HFFc6 (cell line): ENCODE data around the gene SUSD1. TPM values are rescaled to one million over a fixed set of nuclear protein-coding genes. Genes with fewer than 3 reads are reported as not detected.

Source experiments
- DNase-seq: peaks from one replicate; pipeline ENCODE4 v3.0.0-alpha.2; 2018
- H3K27ac Mint-ChIP-seq: 2 replicates; pipeline ENCODE4 v1.8.0; 2020; ENCODE audit warnings: mild to moderate bottlenecking, mixed read lengths
- H3K27me3 Mint-ChIP-seq: 2 replicates; pipeline ENCODE4 v1.8.0; 2021; ENCODE audit warnings: mild to moderate bottlenecking, moderate library complexity, mixed read lengths; ENCODE audit not compliant: insufficient read depth
- H3K36me3 Mint-ChIP-seq: 2 replicates; pipeline ENCODE4 v1.8.0; 2021; ENCODE audit warnings: low read depth, mixed read lengths
- H3K4me1 Mint-ChIP-seq: 2 replicates; pipeline ENCODE4 v1.8.0; 2020; ENCODE audit warnings: low read depth, mixed read lengths
- H3K4me3 Mint-ChIP-seq: 2 replicates; pipeline ENCODE4 v1.8.0; 2020; ENCODE audit warnings: mild to moderate bottlenecking, moderate library complexity, mixed read lengths
- H3K9me3 Mint-ChIP-seq: 2 replicates; pipeline ENCODE4 v1.8.0; 2020; ENCODE audit warnings: mild to moderate bottlenecking, mixed read lengths
- CTCF ChIP-seq: fragments of 200-600 bp; sonication (generic); IDR thresholded peaks from 2 replicates; pipeline ENCODE4 v1.5.0; 2021; ENCODE audit warnings: antibody characterized with exemption, mild to moderate bottlenecking
- total RNA-seq, 6 experiments: library from RNA; stranded (reverse); fragmentation: NEBNext Ultra II Directional; extraction: Animal tissue kit (Norgen Biotek cat#: 25700); gene quantifications; 2 replicates in 1 of 6; 3 replicates in 5 of 6; pipeline ENCODE4 v1.2.3, GENCODE V29; 2021

Gene SUSD1
- total RNA-seq, 6 experiments from 2014 or later, result 3.5 to 9.4 (median 8.2) TPM

DNA sequence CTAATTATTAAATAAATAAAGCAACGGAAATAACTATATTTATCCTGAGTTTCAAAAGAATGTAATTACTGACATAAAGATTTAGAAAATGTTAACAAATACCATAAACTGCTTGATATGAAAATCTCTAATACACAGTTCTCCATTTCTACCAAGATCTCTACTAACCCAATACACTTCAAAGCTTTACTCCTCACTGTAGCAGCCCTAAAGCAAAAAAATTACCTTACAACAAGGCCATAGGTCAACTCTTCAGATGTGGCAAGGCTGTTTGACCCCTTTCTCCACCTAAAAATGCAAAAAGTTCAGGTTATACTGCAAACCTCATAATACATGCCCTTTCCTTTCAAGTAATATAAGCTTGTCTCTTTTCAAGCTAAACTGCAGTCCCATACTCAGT, 181.8 kb downstream of the SUSD1 start:
- TF ChIP-seq CTCF, result no peak
- no peak overlapping the region for H3K27ac Mint-ChIP-seq
- no peaks in the 10 kb centered on the region for H3K27me3 Mint-ChIP-seq
- DNase-seq, result no peak
- peaks cover 7% of the 10 kb centered on the region; the same call in 1 of the 2 replicates for H3K36me3 Mint-ChIP-seq
- peaks cover 23% of the 10 kb centered on the region for H3K4me1 Mint-ChIP-seq
- H3K4me3 Mint-ChIP-seq, result no peak overlapping the region
- H3K9me3 Mint-ChIP-seq, result peaks cover 13% of the 10 kb centered on the region; the same call in 1 of the 2 replicates

DNA sequence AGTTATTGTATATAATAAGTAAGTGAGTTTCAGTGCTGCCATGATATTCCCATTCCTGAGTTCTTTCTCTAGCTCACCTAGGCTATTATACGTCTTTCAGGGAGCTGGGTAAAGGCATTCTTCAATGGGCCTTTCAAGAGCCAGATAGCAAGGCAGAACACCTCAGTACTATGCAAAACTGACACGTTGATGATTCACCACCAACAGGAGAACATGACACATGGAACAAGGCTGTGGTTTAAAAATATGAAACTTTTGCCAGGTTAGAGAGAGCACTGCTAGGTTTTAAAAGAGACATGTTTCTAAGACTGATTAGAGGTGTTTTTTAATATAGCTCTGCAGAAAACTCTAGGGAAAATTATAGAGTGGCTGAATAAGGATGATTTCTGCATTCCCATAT, 182.6 kb downstream of the SUSD1 start:
- TF ChIP-seq CTCF, result no peak
- peaks cover 23% of the 10 kb centered on the region for H3K4me1 Mint-ChIP-seq
- no peak overlapping the region for H3K27ac Mint-ChIP-seq
- no peak overlapping the region for H3K4me3 Mint-ChIP-seq
- peaks cover 13% of the 10 kb centered on the region; the same call in 1 of the 2 replicates for H3K9me3 Mint-ChIP-seq
- peak; percentile 45 for DNase-seq
- no peaks in the 10 kb centered on the region for H3K27me3 Mint-ChIP-seq
- H3K36me3 Mint-ChIP-seq, result peaks cover 7% of the 10 kb centered on the region; the same call in 1 of the 2 replicates

GRCh38 chr9:111991179-111991578, 183.9 kb downstream of the SUSD1 start:
- Mint-ChIP-seq H3K36me3 (peaks cover 7% of the 10 kb centered on the region; the same call in 1 of the 2 replicates), H3K9me3 (peaks cover 13% of the 10 kb centered on the region; the same call in 1 of the 2 replicates), H3K27ac (no peak overlapping the region), H3K4me1 (peaks cover 24% of the 10 kb centered on the region), H3K4me3 (no peak overlapping the region), H3K27me3 (no peaks in the 10 kb centered on the region)
- TF ChIP-seq CTCF, result no peak
- DNase-seq, result no peak

Other genes with a start within 250 kb of the SUSD1 start
- 10 to 100 TPM; 31.1 to 52.5 (median 39.7) TPM for gene PTBP3, start 158.3 kb upstream of the SUSD1 start, total RNA-seq
- 10 to 100 TPM; 31.7 to 38.6 (median 33.5) TPM for gene HSDL2, start 204.8 kb upstream of the SUSD1 start, total RNA-seq